GM04504 (cell line): ENCODE results near the gene CCDC43.

Experiments used
- DNase-seq: peaks from one replicate; pipeline ENCODE4 v3.0.0-alpha.2; 2012; ENCODE audit warnings: low read depth

Gene CCDC43

GRCh38 chr17:44627513-44628242 is 61.9 kb downstream of the CCDC43 start:
- DNase-seq, result no peak
